Colon (tissue), 2 donors: ENCODE results near the gene SLC10A3.

Experiments used
- FAIRE-seq: peaks from 2 replicates; lab custom pipeline; 2012; peaks lifted over from hg19 to GRCh38; lab: Jason Lieb, UNC
- donor health status: control.
- donor health status: control.

Gene SLC10A3

GRCh38 chrX:154437971-154438893 lies 52.2 kb downstream of the SLC10A3 start:
- FAIRE-seq: no peak
